ENCODE measurements around the gene GAK.

Gene GAK

GRCh38 chr4:907103-907400 is 25.1 kb downstream of the GAK start:
- DNase-seq (ENCODE audit: low spot score), result no peak

DNA sequence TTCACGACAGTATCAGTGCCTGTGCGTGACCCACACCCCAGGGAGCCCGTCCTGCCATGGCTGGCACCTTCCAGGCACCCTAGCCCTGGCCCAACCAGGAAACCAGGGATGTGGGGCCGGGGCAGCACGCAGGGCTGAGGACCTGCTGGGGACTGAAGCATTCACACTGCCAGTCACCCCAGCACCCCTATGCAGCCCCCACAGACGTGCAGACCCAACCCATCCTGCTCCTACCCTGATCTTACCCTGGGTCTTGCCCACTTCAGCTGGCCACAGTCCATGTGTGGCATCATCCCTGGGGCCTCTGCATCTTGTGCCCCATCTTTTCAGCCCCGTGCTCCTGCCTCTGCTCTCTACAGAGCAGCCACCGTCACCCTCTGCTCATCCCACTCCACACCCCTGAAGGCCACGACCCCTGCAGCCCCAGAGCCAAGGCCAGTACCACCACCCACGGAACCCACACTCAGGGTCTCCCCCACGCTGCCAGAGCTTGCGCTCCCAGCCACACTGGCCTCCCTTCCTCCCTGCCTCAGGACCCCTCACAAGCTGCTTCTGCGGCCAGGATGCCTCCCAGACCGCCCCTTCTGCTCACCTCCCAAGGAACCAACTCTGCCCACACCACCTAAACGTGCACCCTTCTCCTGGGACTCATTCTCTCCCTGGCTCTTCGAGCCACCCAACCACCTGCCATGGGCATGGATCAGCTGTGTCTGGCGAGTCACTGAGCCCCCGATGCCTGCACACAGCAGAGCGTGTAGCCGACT is 25.6 kb downstream of the GAK start:
- no peak for DNase-seq (ENCODE audit: low spot score)

GRCh38 chr4:905485-906338 is 26.4 kb downstream of the GAK start:
- no peak for DNase-seq (ENCODE audit: low spot score)

- DNase-seq (ENCODE audit: low spot score), result no peak
Observed at GRCh38 chr4:903066-904046, 28.8 kb downstream of the GAK start.

DNA sequence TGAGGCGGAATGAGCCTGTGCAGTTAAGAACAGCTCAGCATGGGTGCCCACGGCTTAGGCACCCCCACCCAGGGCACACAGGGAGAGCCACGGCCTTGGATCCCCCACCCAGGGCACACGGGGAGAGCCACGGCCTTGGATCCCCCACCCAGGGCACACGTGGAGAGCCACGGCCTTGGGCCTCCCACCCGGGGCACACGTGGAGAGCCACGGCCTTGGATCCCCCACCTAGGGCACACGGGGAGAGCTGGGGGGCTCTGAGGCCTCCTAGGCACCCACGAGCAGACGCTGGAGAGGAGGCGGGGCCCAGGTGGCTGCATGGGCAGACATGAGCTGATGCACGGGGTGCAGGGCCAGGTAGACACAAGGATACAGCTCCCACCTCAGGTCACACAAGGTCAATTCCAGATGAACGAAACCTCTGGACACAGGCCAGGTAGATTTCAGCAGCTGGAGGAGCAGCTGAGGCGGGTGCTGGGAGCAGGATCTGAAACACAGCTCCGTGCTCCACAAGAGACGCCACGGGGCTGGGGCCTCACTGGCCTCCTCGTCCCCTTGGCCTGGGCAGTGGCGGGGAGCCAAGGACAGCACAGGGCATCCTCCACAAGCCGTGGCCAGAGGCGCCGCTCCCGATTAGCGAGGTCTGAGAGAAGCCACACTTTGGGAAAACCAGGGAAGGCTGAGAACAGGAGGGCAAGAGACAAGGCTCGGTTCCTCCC is 30.8 kb downstream of the GAK start:
- DNase-seq (ENCODE audit: low spot score), result no peak

- no peak for DNase-seq (ENCODE audit: low spot score)
Observed at GRCh38 chr4:900721-901120, 31.4 kb downstream of the GAK start.

- no peak for DNase-seq (ENCODE audit: low spot score)
Observed at GRCh38 chr4:900073-900472, 32.0 kb downstream of the GAK start.

DNA sequence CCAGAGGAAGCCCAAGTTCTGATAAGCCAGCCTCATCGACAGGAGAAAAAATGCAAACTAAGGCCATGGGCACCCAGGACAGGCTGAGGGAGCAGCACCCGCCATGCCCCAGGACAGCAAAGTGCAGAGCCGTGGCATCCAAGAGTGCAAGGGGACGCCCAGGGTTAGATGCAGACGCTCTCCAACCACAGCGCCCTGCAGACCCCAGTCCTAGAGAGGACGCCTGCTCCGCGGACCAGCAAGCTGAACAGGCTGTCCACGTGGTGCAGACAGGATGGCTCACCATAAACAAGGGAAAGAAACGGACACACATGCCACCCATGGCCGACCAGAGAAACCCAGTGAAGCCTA is 32.6 kb downstream of the GAK start:
- no peak for DNase-seq (ENCODE audit: low spot score)

DNA sequence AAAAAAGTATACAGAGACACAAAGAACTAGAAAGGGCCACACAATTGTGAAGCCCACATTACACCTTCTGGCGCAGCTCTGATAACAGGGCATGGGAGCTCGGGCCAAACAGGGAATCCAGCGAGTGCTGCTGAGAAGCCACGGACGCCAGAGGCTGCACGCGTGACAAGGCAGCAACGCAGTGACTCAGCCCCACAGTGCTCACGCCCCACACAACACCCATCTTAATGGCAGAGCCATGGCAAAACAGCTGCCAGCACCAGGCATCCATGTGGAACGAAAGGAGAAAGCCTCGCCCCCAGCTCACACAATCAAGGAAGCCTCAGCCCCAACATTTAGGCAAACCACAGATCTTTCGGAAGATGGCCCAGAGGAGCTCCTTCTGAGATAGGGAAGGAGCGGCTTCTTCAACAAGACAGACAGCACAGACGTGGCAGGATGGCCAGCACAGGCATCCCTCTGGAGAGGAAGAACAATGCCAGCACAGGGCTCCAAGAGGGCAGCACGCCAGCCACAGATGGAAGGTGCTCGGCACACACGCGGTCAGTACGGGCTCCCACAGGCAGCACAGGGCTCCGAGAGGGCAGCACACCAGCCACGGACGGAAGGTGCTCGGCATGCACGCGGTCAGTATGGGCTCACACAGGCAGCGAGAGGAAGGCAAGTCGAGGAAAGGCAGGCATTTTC is 33.1 kb downstream of the GAK start:
- no peak for DNase-seq (ENCODE audit: low spot score)

DNA sequence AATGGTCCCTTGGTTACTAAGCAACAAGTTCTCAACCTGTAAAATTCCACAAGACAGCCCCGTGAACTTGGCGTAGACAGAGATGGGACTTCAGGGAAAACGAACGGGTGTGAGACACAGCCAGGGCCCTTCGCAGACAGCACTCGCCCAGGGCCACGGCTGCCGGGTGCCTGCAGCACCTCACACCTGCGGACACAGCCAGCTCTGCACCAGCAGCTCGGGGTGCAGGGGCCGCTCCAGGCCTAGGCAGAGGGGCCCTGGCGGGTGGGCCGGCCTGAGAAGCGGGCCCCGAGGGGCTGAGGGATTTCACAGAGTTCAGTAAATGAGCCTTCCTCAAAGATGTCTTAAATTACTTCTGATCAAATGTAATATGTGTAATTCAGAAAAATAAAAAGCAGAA is 34.0 kb downstream of the GAK start:
- no peak for DNase-seq (ENCODE audit: low spot score)

- DNase-seq (ENCODE audit: low spot score), result no peak
Observed at GRCh38 chr4:896630-897029, 35.5 kb downstream of the GAK start.

DNA sequence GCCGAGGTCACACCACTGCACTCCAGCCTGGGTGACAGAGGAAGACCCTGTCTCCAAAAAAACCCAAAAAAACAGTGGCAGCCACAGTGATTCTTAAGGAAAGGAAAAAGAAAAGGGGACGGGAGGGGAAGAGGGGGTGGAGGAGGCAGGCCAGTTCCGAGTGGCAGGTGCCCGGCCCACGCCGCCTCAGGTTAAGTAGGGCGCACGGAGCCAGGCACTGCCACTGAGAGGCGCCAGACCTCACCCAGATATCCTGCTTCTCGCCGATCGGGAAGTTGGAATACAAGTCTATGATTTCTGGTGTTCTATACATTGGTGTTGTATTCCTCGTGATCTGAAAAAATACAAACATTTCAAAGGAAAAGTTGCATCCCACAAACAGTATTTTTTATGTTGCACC is 35.9 kb downstream of the GAK start:
- no peak for DNase-seq (ENCODE audit: low spot score)

- no peak for DNase-seq (ENCODE audit: low spot score)
Observed at GRCh38 chr4:895596-895995, 36.5 kb downstream of the GAK start.

- no peak for DNase-seq (ENCODE audit: low spot score)
Observed at GRCh38 chr4:893995-894705, 38.0 kb downstream of the GAK start.

GRCh38 chr4:893276-893994 is 38.7 kb downstream of the GAK start:
- no peak for DNase-seq (ENCODE audit: low spot score)

- DNase-seq (ENCODE audit: low spot score), result no peak
Observed at GRCh38 chr4:892780-893179, 39.3 kb downstream of the GAK start.

- no peak for DNase-seq (ENCODE audit: low spot score)
Observed at GRCh38 chr4:891747-892146, 40.4 kb downstream of the GAK start.

DNA sequence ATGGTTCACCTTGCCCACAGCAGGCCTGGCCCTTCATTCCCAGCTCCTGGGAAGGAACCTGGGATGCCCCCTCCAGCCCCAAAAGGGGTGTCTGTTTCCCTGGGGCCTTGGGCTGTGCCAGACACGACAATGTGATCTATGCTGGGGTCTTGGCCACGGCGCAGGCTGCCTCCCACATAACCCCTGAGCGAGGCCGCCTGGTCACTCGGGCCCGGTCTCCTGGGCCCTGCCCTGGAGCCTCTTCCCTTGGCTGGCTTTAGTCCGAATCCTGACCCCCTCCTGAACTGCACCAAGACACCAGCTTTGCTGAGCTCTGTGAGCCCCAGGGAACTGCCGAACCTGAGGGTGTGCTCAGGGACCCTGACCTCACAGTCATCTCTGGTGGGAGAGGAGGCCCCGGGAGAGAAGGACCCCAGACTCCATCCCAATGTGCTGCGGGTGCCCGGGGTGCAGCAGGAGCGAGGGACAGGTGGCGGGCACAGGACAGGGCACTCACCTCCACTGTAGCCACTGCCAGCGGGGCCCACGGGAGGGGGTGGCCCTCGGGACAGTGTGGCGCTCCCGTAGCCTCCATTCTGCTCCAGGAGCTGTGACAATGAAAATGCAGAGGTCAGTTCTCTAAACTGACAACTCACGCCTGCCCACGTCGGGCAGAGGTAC is 42.0 kb downstream of the GAK start:
- DNase-seq (ENCODE audit: low spot score), result no peak

DNA sequence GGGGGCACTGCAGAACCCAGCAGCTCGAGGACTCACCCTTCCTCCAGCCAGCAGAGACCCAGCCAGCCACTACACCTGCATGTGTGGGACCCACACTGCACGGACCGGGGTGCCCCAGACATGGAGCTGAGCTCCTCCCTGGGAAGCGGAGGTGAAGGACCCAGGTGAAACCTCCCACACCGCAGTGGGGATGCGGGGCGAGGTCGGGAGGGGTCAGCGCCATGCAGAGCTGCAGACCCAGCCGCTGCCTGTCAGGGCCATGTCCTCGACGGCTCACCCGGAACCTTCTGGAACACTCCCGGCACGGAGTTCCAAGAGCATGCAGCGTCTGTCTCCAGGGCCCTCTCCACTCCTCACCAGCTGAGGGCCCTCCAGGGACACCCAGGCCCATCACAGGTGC is 42.6 kb downstream of the GAK start:
- no peak for DNase-seq (ENCODE audit: low spot score)

All from CD4-positive, alpha-beta T cell treated with Interleukin-6 at 100 ng/mL for 8 hours (primary cell).